ENCODE measurements around the gene TSEN2. TPM values are rescaled to one million over a fixed set of nuclear protein-coding genes. Genes with fewer than 3 reads are reported as not detected.
A peak's percentile ranks its signal among the peaks of the same experiment; 100 is the strongest.

Gene TSEN2
- total and polyA plus RNA-seq, 2 of the 13 experiments (the other 11 are each of a cell fraction or from before 2014, with no cell fraction given), result 11.0 to 17.3 TPM

GRCh38 chr3:12484198-12484982 lies at the start of gene TSEN2 (continued):
- TF ChIP-seq ZNF121 (CRISPR knock-in tag; IDR thresholded peaks at IDR 0.05) (no peak), RFX5 (IDR thresholded peaks at IDR 0.05; ENCODE audit: low read depth, low read length) (no peak; the same call in 1 of the 2 replicates), CSRNP2 (CRISPR knock-in tag; conservative IDR thresholded peaks at IDR 0.05; ENCODE audit: low read depth) (no peak), ZNF224 (CRISPR knock-in tag; IDR thresholded peaks at IDR 0.05) (0 out of 2 replicates have a peak, but pooled peaks have one; percentile 28), MLLT10 (CRISPR knock-in tag; IDR thresholded peaks at IDR 0.05) (no peak), ZNF614 (CRISPR knock-in tag; IDR thresholded peaks at IDR 0.05; ENCODE audit: borderline replicate concordance) (peak; percentile 90; the same call in 1 of the 2 replicates), AHR (CRISPR knock-in tag; IDR thresholded peaks at IDR 0.05) (peak; percentile 64; the same call in 1 of the 2 replicates), RFX3 (CRISPR knock-in tag; IDR thresholded peaks at IDR 0.05) (peak; percentile 94), TBL1XR1 (IDR thresholded peaks at IDR 0.05; ENCODE audit: borderline replicate concordance, low read length, partially characterized antibody) (no peak), SNAI1 (CRISPR knock-in tag; IDR thresholded peaks at IDR 0.05; ENCODE audit: borderline replicate concordance) (0 out of 2 replicates have a peak, but pooled peaks have one; percentile 14), ZNF562 (CRISPR knock-in tag; IDR thresholded peaks at IDR 0.05; ENCODE audit: borderline replicate concordance) (no peak), ZNF770 (CRISPR knock-in tag; IDR thresholded peaks at IDR 0.05) (peak; percentile 61), SYNCRIP (IDR thresholded peaks at IDR 0.05; ENCODE audit: insufficient read depth, low read depth, low read length) (no peak), BHLHE40 (IDR thresholded peaks at IDR 0.05; ENCODE audit: low read length) (no peak), ZNF598 (CRISPR knock-in tag; IDR thresholded peaks at IDR 0.05; ENCODE audit: borderline replicate concordance) (peak; percentile 93; the same call in 1 of the 2 replicates), ELF4 (CRISPR knock-in tag; IDR thresholded peaks at IDR 0.05; ENCODE audit: borderline replicate concordance) (no peak), ZNF557 (CRISPR knock-in tag; IDR thresholded peaks at IDR 0.05) (no peak), NFE2 (CRISPR knock-in tag; IDR thresholded peaks at IDR 0.05) (no peak), HOXA9 (CRISPR knock-in tag; IDR thresholded peaks at IDR 0.05; ENCODE audit: borderline replicate concordance) (0 out of 2 replicates have a peak, but pooled peaks have one; percentile 58), CREB1 (IDR thresholded peaks at IDR 0.05) (peak; percentile 41; the same call in 1 of the 2 replicates), CREB1 (CRISPR knock-in tag; IDR thresholded peaks at IDR 0.05) (no peak), CCDC6 (CRISPR knock-in tag; IDR thresholded peaks at IDR 0.05) (peak; percentile 60; the same call in 1 of the 2 replicates), ZFP36L2 (CRISPR knock-in tag; IDR thresholded peaks at IDR 0.05) (no peak)
- TF ChIP-seq, protein P1, sequence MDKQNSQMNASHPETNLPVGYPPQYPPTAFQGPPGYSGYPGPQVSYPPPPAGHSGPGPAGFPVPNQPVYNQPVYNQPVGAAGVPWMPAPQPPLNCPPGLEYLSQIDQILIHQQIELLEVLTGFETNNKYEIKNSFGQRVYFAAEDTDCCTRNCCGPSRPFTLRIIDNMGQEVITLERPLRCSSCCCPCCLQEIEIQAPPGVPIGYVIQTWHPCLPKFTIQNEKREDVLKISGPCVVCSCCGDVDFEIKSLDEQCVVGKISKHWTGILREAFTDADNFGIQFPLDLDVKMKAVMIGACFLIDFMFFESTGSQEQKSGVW (CRISPR knock-in tag; IDR thresholded peaks at IDR 0.05; ENCODE audit: borderline replicate concordance), result no peak
